NCI-H2081 (cell line): ENCODE results near the gene RFPL4AL1.
"Not testable (repeated sequence)": the region's sequence is repeated elsewhere in the genome, so short reads cannot be mapped to it uniquely, and the experiment has no call there.

Source experiments
- DNase-seq, 2 experiments: peaks; one replicate each; lab custom pipeline; 2025; lab: John Stamatoyannopoulos, UW

Gene RFPL4AL1

GRCh38 chr19:55768818-55769217 is at the start of gene RFPL4AL1:
Gene RFPL4AL1 (plus strand): TSS chr19:55769118. CDS start chr19:55771805, 2,687 bp downstream.
- not testable (repeated sequence) for DNase-seq

GRCh38 chr19:55720214-55720746 is 48.6 kb upstream of the RFPL4AL1 start:
- no peak for DNase-seq

- no peak for DNase-seq
Measured at GRCh38 chr19:55720801-55721200, 48.1 kb upstream of the RFPL4AL1 start.

GRCh38 chr19:55723491-55723890 is 45.4 kb upstream of the RFPL4AL1 start:
- DNase-seq, result no peak

- not testable (repeated sequence) for DNase-seq
Measured at GRCh38 chr19:55730378-55730777, 38.5 kb upstream of the RFPL4AL1 start.

DNA sequence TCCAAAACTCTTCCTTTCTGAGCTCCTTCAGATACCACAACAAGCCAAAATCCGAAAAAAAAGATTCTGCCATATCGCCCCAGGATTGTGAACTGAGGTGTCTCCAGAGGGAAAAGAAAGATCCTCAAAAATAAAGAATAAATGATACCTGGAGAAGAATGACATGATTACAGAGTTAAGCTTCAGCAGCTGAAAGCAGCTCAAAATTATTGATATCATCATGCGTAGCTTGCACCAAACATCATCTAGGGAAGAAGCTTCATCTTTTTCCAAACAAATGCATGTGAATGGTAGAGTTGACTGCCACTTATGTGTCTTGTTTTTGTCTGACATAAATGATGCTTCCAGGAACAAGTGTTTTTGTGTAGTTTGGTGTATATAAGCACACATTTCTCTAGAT is 30.6 kb upstream of the RFPL4AL1 start, which contains the start of gene NLRP9:
Gene NLRP9, minus strand, starts transcription at position 101 of the 400 bp plus-strand sequence. Its CDS starts 28 bp downstream, at position 73.
- no peak for DNase-seq

DNA sequence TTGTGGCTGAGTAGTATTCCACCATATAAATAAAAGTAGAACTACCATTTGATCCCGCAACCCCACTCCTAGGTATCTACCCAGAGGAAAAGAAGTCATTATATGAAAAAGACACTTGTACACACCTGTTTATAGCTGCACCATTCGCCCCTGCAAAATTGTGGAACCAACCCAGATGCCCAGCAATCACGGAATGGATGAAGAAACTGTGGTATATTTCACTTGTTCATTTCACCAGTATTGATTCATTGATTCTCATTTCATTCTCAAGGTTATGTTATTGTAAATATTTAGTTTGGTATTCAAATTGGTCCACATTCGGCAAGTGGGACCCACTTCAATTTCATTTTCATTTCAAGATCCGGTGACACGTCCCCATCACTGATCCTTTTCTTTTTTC is 18.2 kb upstream of the RFPL4AL1 start:
- DNase-seq, result no peak

DNA sequence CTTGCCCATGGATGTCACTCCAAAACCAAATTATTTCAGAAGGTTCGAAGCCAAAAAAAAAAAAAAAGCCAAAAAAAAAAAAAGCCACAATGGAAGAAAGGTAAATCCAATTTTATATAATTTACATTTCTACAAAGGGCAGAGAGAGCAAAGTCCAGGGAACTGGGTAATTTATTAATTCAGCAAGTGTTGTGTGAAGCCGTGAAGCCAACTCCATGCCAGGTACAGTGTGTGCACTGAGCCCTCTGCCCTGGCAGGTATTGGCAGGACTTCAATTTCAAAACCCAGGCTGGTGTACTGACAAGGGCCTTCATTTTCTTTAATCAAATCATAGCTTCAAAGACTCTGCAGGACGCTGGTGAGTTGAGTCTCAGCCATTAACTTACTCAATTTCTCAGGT is 15.5 kb upstream of the RFPL4AL1 start:
- no peak for DNase-seq

DNA sequence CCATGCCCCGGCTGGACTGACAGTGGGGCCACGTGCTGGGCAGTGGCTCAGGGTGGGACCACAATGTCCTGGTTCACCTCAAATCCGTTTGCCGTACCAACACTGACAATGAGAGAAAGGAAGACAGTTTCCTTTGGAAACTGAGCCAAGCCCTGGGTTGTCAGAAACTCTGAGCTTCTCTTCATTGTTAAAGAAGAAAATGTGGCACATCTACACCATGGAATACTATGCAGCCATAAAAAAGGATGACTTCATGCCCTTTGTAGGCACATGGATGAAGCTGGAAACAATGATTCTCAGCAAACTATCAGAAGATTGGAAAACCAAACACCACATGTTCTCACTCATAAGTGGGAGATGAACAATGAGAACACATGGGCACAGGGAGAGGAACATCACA is 12.1 kb upstream of the RFPL4AL1 start:
- not testable (repeated sequence) for DNase-seq

DNA sequence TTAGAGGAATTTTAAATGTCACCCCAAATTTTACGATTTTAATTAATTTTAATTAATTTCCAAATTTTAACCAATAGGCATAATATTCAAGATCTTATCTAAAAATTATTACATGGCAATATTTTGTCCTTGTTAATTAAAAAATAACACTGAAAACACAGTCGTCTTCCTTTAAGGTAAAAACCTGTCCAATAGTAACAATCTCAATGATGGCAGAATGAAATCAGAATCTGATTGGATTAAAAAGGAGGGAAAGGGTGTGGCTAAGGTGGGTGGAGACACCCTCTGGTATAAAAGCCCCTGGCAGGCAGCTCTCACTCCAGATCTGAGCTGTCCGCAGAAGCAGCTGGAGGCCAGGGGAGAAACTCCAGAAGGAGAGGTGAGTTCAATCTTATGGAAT is 10.1 kb upstream of the RFPL4AL1 start, which contains the start of gene RFPL4A:
Gene RFPL4A, plus strand, starts transcription at position 301 of the 400 bp plus-strand sequence. CDS start 2,704 bp downstream, outside the sequence.
- not testable (repeated sequence) for DNase-seq

DNA sequence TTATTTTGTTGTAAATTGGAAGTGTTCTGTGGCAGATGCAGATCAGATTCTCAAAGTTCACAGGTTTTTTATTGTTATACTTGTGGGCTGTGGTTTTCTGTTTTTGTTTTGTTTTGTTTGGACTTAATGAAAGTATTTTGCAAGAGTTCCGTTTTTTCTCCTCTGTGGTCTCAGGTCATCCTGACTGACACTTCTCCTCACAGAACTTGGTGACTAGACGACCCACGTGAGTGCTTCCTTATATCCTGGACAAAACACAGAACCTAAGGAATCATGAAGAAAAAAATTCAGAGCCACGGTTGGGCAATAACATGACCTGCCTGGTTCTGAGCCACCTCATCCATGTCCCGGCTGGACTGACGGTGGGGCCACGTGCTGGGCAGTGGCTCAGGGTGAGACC is 2.5 kb upstream of the RFPL4AL1 start:
- DNase-seq, result no peak

DNA sequence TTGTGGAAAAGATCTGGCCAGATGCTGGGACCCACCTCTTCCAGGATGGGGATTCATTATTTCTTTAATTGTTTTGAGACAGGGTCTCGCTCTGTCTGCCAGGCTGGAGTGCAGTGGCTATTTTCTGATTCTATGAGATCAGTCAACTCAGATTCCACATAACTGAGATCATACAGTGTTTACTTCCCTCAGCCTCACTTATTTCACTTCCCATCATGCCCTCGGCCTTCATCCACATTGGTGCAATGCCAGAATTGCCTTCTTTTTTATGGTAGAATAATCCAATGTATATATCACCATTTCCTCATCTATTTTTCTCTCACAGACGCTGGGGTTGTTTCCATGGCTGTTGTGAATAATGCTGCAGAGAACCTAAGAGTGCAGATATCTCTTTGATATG is 714 bp downstream of the RFPL4AL1 start:
- DNase-seq, result not testable (repeated sequence)

GRCh38 chr19:55777528-55777927 is 8.6 kb downstream of the RFPL4AL1 start:
- DNase-seq, result no peak

GRCh38 chr19:55778331-55778730 is 9.4 kb downstream of the RFPL4AL1 start:
- no peak for DNase-seq

GRCh38 chr19:55781112-55781511 is 12.2 kb downstream of the RFPL4AL1 start:
- no peak for DNase-seq

GRCh38 chr19:55795021-55795420 is 26.1 kb downstream of the RFPL4AL1 start:
- no peak for DNase-seq

- no peak for DNase-seq
Measured at GRCh38 chr19:55801416-55801815, 32.5 kb downstream of the RFPL4AL1 start.

- no peak for DNase-seq
Measured at GRCh38 chr19:55802281-55802680, 33.4 kb downstream of the RFPL4AL1 start.

DNA sequence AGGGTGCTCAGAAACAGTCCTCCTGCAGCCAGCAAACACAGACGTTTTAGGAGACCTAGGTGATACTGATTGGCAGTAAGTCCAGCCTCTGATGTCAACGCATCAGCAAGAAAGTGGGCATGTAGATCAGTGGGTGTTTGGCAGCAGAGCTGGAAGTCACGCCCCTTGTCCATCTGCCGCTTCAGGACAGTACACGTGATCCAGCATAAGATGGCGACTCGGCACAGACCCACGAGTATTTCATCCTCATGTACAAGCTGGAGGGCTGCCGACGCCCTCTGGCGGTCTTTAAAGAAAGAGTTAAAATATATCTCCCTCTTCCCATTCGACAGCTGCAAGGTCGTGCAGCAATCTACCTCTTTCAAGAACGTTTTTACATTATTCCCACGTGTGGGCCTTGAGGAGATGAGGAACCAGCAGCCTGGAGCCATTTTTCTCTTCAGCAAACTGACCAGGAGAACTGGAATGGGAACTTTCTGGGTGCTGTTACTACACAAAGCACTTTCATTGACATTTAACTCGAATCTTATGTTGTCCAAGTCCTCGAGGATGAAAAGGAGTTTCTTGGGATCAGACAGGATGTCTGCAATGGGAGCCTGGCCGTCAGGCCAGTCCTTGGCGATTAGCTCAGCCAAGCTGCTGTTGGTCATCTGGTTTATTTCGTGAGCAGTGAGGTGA is 40.6 kb downstream of the RFPL4AL1 start:
- peak; percentile 93 to 97 for DNase-seq

- DNase-seq, result no peak
Measured at GRCh38 chr19:55811340-55811739, 42.4 kb downstream of the RFPL4AL1 start.

DNA sequence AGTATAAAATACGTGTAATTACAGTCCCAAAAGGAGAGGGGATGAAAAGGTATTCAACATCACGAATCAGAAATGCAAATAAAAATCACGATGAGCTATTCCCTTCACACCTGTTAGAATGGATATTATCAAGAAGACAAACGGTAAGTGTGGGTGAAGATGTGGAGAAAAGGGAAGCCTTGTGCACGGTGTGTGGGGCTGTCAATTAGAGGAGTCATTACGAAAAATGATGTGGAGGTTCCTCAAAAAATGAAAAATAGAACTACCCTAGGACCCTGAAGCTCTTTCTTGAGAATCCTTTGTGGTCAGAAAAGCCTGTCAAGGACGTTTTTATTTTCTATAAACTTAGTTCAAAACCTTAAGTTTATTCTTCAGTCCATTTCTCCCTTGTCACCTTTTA is 43.5 kb downstream of the RFPL4AL1 start:
- DNase-seq, result no peak

DNA sequence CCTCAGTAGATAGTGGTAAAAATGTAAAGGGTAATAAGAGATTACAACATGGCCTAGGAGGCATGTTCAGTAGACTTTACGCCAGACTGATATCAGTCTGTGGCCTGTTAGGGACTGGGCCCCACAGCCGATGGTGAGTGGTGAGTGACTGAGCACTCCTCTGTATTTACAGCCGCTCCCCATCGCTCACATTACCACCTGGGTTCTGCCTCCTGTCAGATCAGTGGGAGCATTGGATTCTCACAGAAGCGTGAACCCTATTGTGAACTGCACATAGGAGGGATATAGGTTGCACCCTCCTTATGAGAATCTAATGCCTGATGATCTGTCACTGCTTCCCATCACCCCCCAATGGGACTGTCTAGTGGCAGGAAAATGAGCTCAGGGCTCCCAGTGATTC is 45.0 kb downstream of the RFPL4AL1 start:
- no peak for DNase-seq

DNA sequence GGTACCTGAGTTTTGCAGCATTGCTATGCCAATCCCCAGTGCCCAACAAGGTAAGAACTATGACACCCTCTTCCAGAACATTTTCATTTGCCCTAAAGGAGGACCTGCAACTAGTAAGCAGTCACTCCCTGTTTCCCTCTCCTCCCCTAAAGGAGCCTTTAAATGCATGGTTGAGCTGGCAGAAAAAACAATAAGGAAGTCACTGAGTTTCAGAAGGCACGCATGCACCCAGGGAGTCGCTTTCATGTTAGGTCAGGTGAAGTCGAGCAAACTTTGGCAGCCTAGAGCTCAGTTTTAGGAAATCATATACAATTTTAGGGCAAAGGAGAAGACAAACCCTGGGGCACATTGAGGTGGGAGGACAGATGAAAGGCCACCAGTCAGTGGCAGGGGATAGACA is 51.1 kb downstream of the RFPL4AL1 start:
- DNase-seq, result no peak
